Esophagus squamous epithelium (tissue), 4 donors: ENCODE data around the gene TPRG1.

Experiments
- POLR2A ChIP-seq, 4 donors: fragments of 450-650 bp; IDR thresholded peaks; one replicate each; pipeline ENCODE4 v1.6.1; 2017; ENCODE audit warnings: antibody characterized with exemption in 4 of 4, mild to moderate bottlenecking in 4 of 4, moderate library complexity in 3 of 4
- TF ChIP-seq, protein P1 (sequence below), 6 experiments: fragments of 450-650 bp in 4 of 6; fragments of 200-600 bp in 2 of 6; sonication (generic) in 2 of 6; IDR thresholded peaks; one replicate each; pipeline ENCODE4 v1.5.1; 2016 to 2019; ENCODE audit warnings: antibody characterized with exemption in 6 of 6, mild to moderate bottlenecking in 4 of 6, moderate library complexity in 4 of 6

GRCh38 chr3:189292667-189293484 is 121.1 kb downstream of the TPRG1 start:
- TF ChIP-seq, protein P1, sequence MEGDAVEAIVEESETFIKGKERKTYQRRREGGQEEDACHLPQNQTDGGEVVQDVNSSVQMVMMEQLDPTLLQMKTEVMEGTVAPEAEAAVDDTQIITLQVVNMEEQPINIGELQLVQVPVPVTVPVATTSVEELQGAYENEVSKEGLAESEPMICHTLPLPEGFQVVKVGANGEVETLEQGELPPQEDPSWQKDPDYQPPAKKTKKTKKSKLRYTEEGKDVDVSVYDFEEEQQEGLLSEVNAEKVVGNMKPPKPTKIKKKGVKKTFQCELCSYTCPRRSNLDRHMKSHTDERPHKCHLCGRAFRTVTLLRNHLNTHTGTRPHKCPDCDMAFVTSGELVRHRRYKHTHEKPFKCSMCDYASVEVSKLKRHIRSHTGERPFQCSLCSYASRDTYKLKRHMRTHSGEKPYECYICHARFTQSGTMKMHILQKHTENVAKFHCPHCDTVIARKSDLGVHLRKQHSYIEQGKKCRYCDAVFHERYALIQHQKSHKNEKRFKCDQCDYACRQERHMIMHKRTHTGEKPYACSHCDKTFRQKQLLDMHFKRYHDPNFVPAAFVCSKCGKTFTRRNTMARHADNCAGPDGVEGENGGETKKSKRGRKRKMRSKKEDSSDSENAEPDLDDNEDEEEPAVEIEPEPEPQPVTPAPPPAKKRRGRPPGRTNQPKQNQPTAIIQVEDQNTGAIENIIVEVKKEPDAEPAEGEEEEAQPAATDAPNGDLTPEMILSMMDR (IDR thresholded peaks at IDR 0.05) = no peak
- no peak for TF ChIP-seq POLR2A (IDR thresholded peaks at IDR 0.05)
